HepG2 (cell line): Measurements from ENCODE around the gene STIM1. TPM values are rescaled to one million over a fixed set of nuclear protein-coding genes. Genes with fewer than 3 reads are reported as not detected.
A peak's percentile ranks its signal among the peaks of the same experiment; 100 is the strongest.

Experiments used
- ATF7 ChIP-seq, 2 experiments: fragments of 450-650 bp in 1 of 2; sonication (generic) in 1 of 2; formaldehyde crosslinking in 1 of 2; IDR thresholded peaks; 2 replicates each; pipeline versions ENCODE4 v1.4.0 to v1.6.1; 2016 to 2020; ENCODE audit warnings: antibody characterized with exemption in 1 of 2, mild to moderate bottlenecking in 1 of 2, missing genetic modification reagents in 1 of 2
- CEBPB ChIP-seq: IDR thresholded peaks from 2 replicates; pipeline ENCODE4 v1.6.1; 2011; ENCODE audit warnings: low read depth, low read length, improper control_type of control experiment, borderline replicate concordance
- FOSL2 ChIP-seq: sonication (generic); formaldehyde crosslinking; IDR thresholded peaks from 2 replicates; pipeline ENCODE4 v1.4.0; 2020; ENCODE audit warnings: missing genetic modification reagents
- HIC2 ChIP-seq: sonication (generic); formaldehyde crosslinking; IDR thresholded peaks from 2 replicates; pipeline ENCODE4 v1.9.0; 2022; ENCODE audit warnings: low read depth, missing genetic modification reagents
- HNF4A ChIP-seq: sonication (generic); formaldehyde crosslinking; IDR thresholded peaks from 2 replicates; pipeline ENCODE4 v1.4.0; 2020; ENCODE audit warnings: missing genetic modification reagents
- JUN ChIP-seq: sonication (generic); formaldehyde crosslinking; IDR thresholded peaks from 2 replicates; pipeline ENCODE4 v1.4.0; 2020; ENCODE audit warnings: mild to moderate bottlenecking, missing genetic modification reagents
- KAT8 ChIP-seq: IDR thresholded peaks from 2 replicates; pipeline ENCODE4 v1.6.1; 2016; ENCODE audit warnings: missing genetic modification reagents, missing compliant biosample characterization
- MED8 ChIP-seq: sonication (generic); formaldehyde crosslinking; IDR thresholded peaks from 2 replicates; pipeline ENCODE4 v1.8.1; 2023; ENCODE audit warnings: mild to moderate bottlenecking, missing genetic modification reagents; ENCODE audit not compliant: insufficient replicate concordance
- REL ChIP-seq: sonication (generic); formaldehyde crosslinking; conservative IDR thresholded peaks from 2 replicates; pipeline ENCODE4 v1.8.0; 2022; ENCODE audit warnings: mild to moderate bottlenecking, missing genetic modification reagents, moderate library complexity
- RERE ChIP-seq: IDR thresholded peaks from 2 replicates; pipeline ENCODE4 v1.6.1; 2016; ENCODE audit warnings: low read depth, missing genetic modification reagents, missing compliant biosample characterization
- SOX6 ChIP-seq, 2 experiments: fragments of 450-650 bp in 1 of 2; sonication (generic) in 1 of 2; formaldehyde crosslinking in 1 of 2; IDR thresholded peaks; 2 replicates each; pipeline versions ENCODE4 v1.4.0 to v1.6.1; 2017 to 2020; ENCODE audit warnings: antibody characterized with exemption in 1 of 2, mild to moderate bottlenecking in 1 of 2, missing genetic modification reagents in 1 of 2
- TBL1XR1 ChIP-seq: fragments of 150-350 bp; IDR thresholded peaks from 2 replicates; pipeline ENCODE4 v1.6.1; 2014; ENCODE audit warnings: borderline replicate concordance, low read length; ENCODE audit not compliant: partially characterized antibody
- TBX3 ChIP-seq: fragments of 450-650 bp; IDR thresholded peaks from 2 replicates; pipeline ENCODE4 v1.6.1; 2017; ENCODE audit warnings: antibody characterized with exemption, mild to moderate bottlenecking, inconsistent platforms, borderline replicate concordance
- TGIF2 ChIP-seq: IDR thresholded peaks from 2 replicates; pipeline ENCODE4 v1.6.1; 2016; ENCODE audit warnings: control low read depth, missing compliant biosample characterization
- ZBTB7B ChIP-seq: sonication (generic); formaldehyde crosslinking; IDR thresholded peaks from 2 replicates; pipeline ENCODE4 v1.4.0; 2020; ENCODE audit warnings: missing genetic modification reagents
- ZNF501 ChIP-seq: sonication (generic); formaldehyde crosslinking; IDR thresholded peaks from 2 replicates; pipeline ENCODE4 v1.5.1; 2020; ENCODE audit warnings: mild to moderate bottlenecking, moderate library complexity, missing genetic modification reagents
- ZNF652 ChIP-seq: IDR thresholded peaks from 2 replicates; pipeline ENCODE4 v1.6.1; 2016; ENCODE audit warnings: low read depth, borderline replicate concordance
- ZNF660 ChIP-seq: sonication (generic); formaldehyde crosslinking; IDR thresholded peaks from 2 replicates; pipeline ENCODE4 v1.5.1; 2020; ENCODE audit warnings: mild to moderate bottlenecking, low read depth, missing genetic modification reagents, borderline replicate concordance
- ZNF746 ChIP-seq: sonication (generic); formaldehyde crosslinking; IDR thresholded peaks from 2 replicates; pipeline ENCODE4 v1.8.0; 2022; ENCODE audit warnings: mild to moderate bottlenecking, missing genetic modification reagents
- ZNF878 ChIP-seq: sonication (generic); formaldehyde crosslinking; IDR thresholded peaks from 2 replicates; pipeline ENCODE4 v1.8.1; 2023; ENCODE audit warnings: mild to moderate bottlenecking, missing genetic modification reagents, moderate library complexity
- polyA plus RNA-seq, 8 experiments: library from polyadenylated mRNA; depleted of rRNA in 3 of 8; stranded (reverse) in 7 of 8; unstranded in 1 of 8; fragments of >200 nt; fragmentation: Illumina TruSeq in 4 of 8; extraction: Trizol in 4 of 8; gene quantifications; 2 replicates each; pipeline versions ENCODE4 v1.2.1 to v1.2.3, GENCODE V29; 2011 to 2016; ENCODE audit warnings: low read depth in 4 of 8, missing spikeins in 1 of 8, mixed read lengths in 1 of 8; ENCODE audit not compliant: insufficient read depth in 1 of 8
- total RNA-seq, 5 experiments: library from RNA; depleted of rRNA; stranded (reverse); fragments of >200 nt; fragmentation: Illumina TruSeq; extraction: Trizol; gene quantifications; 2 replicates each; pipeline ENCODE4 v1.2.3, GENCODE V29; 2016; ENCODE audit warnings: low read depth in 1 of 5

The STIM1 gene
- total and polyA plus RNA-seq, 2 of the 13 experiments (the other 11 are each of a cell fraction or from before 2014, with no cell fraction given), result 19.2 to 28.5 TPM

GRCh38 chr11:4060182-4060923 lies 204.9 kb downstream of the STIM1 start (continued):
- no peak for TF ChIP-seq ZNF660 (CRISPR knock-in tag)
- TF ChIP-seq KAT8, result peak; percentile 36; the same call in 1 of the 2 replicates
- TF ChIP-seq HIC2 (CRISPR knock-in tag), result no peak
- TF ChIP-seq TBX3, result peak; percentile 40; the same call in 1 of the 2 replicates
- TF ChIP-seq RERE (CRISPR knock-in tag), result peak; percentile 86
- TF ChIP-seq TBL1XR1, result peak; percentile 19
- peak; percentile 84 for TF ChIP-seq CEBPB
- no peak for TF ChIP-seq ZNF652
- no peak for TF ChIP-seq REL (CRISPR knock-in tag)
- no peak for TF ChIP-seq ZNF501 (CRISPR knock-in tag)
- TF ChIP-seq ZNF746 (CRISPR knock-in tag), result no peak
- peak; percentile 45 for TF ChIP-seq FOSL2
- TF ChIP-seq TGIF2 (CRISPR knock-in tag), result 0 out of 2 replicates have a peak, but pooled peaks have one; percentile 49
- TF ChIP-seq SOX6 (IDR thresholded peaks at IDR 0.05), result no peak
- TF ChIP-seq SOX6 (CRISPR knock-in tag; IDR thresholded peaks at IDR 0.05), result peak; percentile 74
- no peak for TF ChIP-seq ZNF878 (CRISPR knock-in tag)
- 0 out of 2 replicates have a peak, but pooled peaks have one; percentile 8 for TF ChIP-seq ATF7 (IDR thresholded peaks at IDR 0.05)
- TF ChIP-seq ATF7 (CRISPR knock-in tag; IDR thresholded peaks at IDR 0.05), result no peak
- no peak for TF ChIP-seq MED8 (CRISPR knock-in tag)
- peak; percentile 41; the same call in 1 of the 2 replicates for TF ChIP-seq ZBTB7B (CRISPR knock-in tag)
- peak; percentile 36; the same call in 1 of the 2 replicates for TF ChIP-seq HNF4A (CRISPR knock-in tag)
- TF ChIP-seq JUN, result no peak
